ENCODE measurements around the gene AGXT. TPM values are rescaled to one million over a fixed set of nuclear protein-coding genes. Genes with fewer than 3 reads are reported as not detected.

AGXT gene
- total RNA-seq = 0.13 TPM
- polyA plus RNA-seq (ENCODE audit: insufficient read depth in 1 of 8, insufficient read length in 8 of 8, low replicate concordance in 1 of 8) = under 1 TPM in 2 of 8 donors, not detected in 6; 0.19 to 0.30 TPM
- long read RNA-seq, donor 1 = 0 reads
- long read RNA-seq, donor 2 = 0 reads
- long read RNA-seq, donor 3, partial matches to known transcripts = 0 of 1 reads
- long read RNA-seq, donor 3, other reads (novel, unspliced or antisense) = 0 of 1 reads
- long read RNA-seq, donor 4 = 0 reads
- long read RNA-seq, donor 5 = 0 reads
- long read RNA-seq, donor 6 = 0 reads
- long read RNA-seq, donor 7 = 0 reads
- long read RNA-seq, donor 8 = 0 reads
- long read RNA-seq, donor 9 = 0 reads
- long read RNA-seq, donor 10 = 0 reads
- long read RNA-seq, donor 11 = 0 reads

DNA sequence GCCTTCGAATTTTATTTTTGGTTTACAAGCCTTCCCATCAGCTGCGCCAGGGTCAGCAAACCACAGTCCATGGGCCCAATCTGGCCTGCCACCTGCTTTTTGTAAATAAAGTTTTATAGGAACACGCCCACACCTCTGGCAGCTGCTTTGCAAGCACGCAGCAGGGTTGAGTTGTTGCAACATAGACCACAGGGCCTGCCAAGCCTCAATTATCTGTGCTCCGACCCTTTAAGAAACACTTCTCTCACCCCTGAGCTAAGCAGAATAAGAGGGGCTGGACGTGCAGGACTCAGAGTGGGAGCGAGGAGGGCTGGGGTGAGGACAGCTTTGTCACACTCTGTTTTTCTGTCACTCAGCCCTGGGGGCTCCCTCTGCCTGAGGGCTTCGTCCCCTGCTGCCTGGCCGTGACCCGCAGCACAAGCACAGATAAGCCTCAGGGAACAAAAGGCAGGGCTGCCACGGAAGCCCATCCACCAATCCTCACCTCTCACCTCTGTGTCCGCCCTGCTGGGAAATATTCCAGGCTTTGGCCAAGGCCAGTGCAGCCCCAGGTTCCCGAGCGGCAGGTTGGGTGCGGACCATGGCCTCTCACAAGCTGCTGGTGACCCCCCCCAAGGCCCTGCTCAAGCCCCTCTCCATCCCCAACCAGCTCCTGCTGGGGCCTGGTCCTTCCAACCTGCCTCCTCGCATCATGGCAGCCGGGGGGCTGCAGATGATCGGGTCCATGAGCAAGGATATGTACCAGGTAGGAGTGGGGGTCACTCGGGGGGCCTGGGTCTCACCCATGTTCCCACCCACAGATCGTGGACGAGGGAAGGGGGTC lies at the start of gene AGXT:
Gene AGXT (plus strand): TSS at position 539 of the 823 bp plus-strand sequence. CDS start 42 bp downstream, at position 581.
- Histone ChIP-seq H3K27ac (ENCODE audit: low read length) (no peak within 1 kb of the TSS), H3K36me3 (ENCODE audit: control insufficient read depth, insufficient read depth, low read length) (no peaks in the 10 kb centered on the region), H3K4me1 (ENCODE audit: control insufficient read depth, insufficient read depth, low read length) (no peaks in the 10 kb centered on the region), H3K9me3 (replicated peaks; ENCODE audit: control insufficient read depth, low read depth, low read length) (no peaks in the 10 kb centered on the region), H3K27me3 (ENCODE audit: control insufficient read depth, insufficient read depth, low read length) (no peaks in the 10 kb centered on the region), H3K4me3 (ENCODE audit: low read length) (no peak within 1 kb of the TSS)
- WGBS (ENCODE audit: insufficient coverage) = 83% methylated on average over 14 of the region's 21 CpGs
- no peak for DNase-seq

DNA sequence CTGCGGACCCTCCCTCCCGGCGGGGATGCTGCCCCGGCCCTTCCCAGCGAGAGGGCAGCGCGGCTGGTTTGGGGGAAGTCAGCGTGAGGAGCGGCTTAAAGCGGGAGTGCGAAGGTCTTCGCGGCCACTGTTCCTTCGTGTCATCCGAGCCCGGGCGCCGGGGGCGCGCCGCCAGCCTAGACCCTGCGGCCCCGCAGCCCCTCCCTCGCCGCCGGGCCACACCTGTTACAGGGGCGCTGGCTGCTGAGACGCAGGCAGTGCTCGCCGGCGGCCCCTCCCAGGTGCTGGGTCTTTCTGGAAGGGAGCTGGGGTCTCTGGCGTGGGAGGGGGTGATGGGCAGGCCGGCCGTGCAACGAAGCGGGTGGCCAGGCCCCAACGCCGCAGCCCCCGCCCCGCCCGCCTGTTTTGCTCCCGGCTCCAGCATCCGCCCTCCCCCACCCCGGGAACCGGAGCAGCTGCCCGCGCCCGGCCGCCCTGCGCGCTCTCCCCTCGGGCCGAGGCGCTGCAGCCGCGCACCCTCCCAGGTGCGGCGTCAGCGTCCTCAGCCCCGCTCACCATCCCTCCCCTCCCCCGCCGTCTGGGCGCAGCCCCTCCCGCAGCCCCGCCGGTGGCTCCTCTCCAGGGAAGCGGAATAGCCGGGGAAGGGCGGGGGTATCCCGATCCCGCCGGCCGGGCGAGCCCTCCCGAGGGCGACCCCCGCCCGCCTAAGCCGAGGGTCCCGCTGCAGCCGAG lies 49.3 kb upstream of the AGXT start:
- peaks cover 25% of the 10 kb centered on the region for H3K4me1 ChIP-seq (ENCODE audit: control insufficient read depth, insufficient read depth, low read length)
- peak overlapping the region; percentile 37 for H3K4me3 ChIP-seq (ENCODE audit: low read length)
- peaks cover 7% of the 10 kb centered on the region for H3K9me3 ChIP-seq (replicated peaks; ENCODE audit: control insufficient read depth, low read depth, low read length)
- no peaks in the 10 kb centered on the region for H3K36me3 ChIP-seq (ENCODE audit: control insufficient read depth, insufficient read depth, low read length)
- no peak overlapping the region for H3K27ac ChIP-seq (ENCODE audit: low read length)
- under 1% methylated on average over 61 of the region's 81 CpGs for WGBS (ENCODE audit: insufficient coverage)
- peaks cover 51% of the 10 kb centered on the region for H3K27me3 ChIP-seq (ENCODE audit: control insufficient read depth, insufficient read depth, low read length)
- no peak for DNase-seq

DNA sequence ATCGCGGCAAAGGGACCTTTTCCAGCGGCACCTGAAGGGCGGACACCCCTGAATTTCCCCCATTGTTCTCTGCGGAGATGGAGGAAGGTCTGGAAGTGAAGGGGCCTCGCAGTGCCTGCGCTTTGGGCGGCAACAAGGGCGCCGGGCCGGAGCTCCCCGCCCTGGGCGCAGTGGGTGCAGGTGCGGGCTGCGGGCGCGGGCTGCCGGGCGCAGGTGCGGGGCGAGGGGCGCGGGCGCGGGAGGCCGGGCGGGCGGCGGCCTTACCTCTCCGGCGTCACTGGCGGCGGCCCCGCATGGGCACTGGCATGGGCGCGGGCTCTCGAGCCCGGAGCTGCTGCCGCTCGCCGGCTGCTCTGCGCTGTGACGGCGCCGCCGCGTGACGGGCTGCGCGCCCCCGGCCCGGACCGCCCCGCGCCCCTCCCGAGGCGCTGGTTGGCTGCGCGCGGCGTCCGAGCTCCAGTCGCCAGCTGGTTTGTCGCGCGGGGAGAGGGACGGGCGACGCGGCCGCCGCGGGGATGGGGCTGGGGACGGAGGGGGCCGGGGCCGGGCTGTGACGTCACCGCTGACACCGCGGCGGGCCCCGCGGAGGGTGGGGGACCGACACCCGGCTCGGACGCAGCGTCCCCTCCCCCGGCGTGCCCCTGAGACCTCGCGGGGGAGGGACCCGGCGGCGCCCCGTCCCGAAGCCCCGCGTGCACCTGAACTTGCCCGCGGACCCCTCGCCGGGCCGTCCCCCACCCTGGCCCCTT lies 48.6 kb upstream of the AGXT start, which contains the start of gene KIF1A:
Gene KIF1A (minus strand): TSS at position 362 of the 749 bp plus-strand sequence. CDS start 22,467 bp downstream, outside the sequence.
- DNase-seq = peak; percentile 69
- peak within 1 kb of the TSS; percentile 37 for H3K4me3 ChIP-seq (ENCODE audit: low read length)
- peaks cover 25% of the 10 kb centered on the region for H3K4me1 ChIP-seq (ENCODE audit: control insufficient read depth, insufficient read depth, low read length)
- H3K27me3 ChIP-seq (ENCODE audit: control insufficient read depth, insufficient read depth, low read length) = peaks cover 54% of the 10 kb centered on the region
- peaks cover 4% of the 10 kb centered on the region for H3K9me3 ChIP-seq (replicated peaks; ENCODE audit: control insufficient read depth, low read depth, low read length)
- under 1% methylated on average over 104 of the region's 104 CpGs for WGBS (ENCODE audit: insufficient coverage)
- no peak within 1 kb of the TSS for H3K27ac ChIP-seq (ENCODE audit: low read length)
- no peaks in the 10 kb centered on the region for H3K36me3 ChIP-seq (ENCODE audit: control insufficient read depth, insufficient read depth, low read length)

DNA sequence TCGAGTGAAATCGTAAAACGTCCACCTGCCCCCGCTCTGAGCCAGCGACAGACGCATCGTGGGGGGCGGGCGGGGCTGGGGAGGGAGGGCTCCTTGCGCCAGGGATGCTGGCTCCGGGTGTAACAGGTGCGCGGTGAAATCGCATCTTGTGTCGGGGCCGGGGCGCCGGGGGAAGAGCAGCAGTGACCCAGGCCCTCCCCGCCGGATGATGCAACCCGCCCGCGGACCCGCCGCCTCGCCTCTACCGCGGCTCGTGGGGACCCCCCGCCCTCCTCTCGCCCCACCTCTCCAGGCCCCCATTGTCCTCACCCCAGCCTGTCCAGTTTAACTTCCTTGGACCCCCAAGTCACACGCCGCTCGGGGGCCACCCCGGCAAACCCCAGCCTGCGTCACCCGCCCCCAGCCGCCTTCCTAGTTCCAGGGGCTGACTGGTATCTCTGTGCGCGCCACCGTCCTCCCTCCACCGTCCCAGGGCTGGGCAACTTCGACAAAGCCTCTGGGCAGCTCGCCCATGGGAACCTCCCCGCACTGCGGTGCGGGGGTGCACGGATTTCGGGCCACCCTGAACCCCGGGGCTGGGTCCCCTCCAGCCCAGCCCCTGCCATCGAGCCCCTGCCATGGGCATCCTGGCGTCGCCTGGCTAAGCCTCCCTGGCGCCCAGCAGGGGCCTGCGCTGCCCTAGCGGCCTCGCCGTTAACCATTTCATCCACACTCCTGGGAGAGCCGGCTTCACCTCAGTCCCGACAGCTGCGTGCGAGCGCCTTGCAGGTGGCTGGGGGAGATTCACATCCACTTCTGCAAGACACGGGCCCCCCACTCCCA lies 47.8 kb upstream of the AGXT start:
- H3K9me3 ChIP-seq (replicated peaks; ENCODE audit: control insufficient read depth, low read depth, low read length) = peaks cover 4% of the 10 kb centered on the region
- no peaks in the 10 kb centered on the region for H3K36me3 ChIP-seq (ENCODE audit: control insufficient read depth, insufficient read depth, low read length)
- peaks cover 61% of the 10 kb centered on the region for H3K27me3 ChIP-seq (ENCODE audit: control insufficient read depth, insufficient read depth, low read length)
- WGBS (ENCODE audit: insufficient coverage) = under 1% methylated on average over 60 of the region's 64 CpGs
- DNase-seq = no peak
- H3K4me3 ChIP-seq (ENCODE audit: low read length) = no peak overlapping the region
- H3K4me1 ChIP-seq (ENCODE audit: control insufficient read depth, insufficient read depth, low read length) = peaks cover 25% of the 10 kb centered on the region
- H3K27ac ChIP-seq (ENCODE audit: low read length) = no peak overlapping the region

DNA sequence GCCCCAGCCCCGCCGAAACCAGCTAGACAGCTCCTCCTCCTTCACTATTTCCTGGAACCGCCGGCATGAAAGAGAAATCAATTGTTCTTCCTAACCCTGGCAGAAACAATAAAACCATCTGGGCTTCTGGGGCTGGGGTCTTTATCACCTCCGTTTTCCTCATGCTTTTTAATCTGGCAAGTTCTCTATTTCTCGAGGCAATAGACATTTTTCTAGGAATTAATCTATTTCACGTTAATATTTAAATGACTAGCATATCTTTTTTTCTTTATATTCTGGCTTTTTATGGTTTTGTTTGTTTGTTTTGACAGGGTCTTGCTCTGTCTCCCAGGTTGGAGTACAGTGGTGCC lies 47.2 kb upstream of the AGXT start:
- no CpG with 5 or more reads among the region's 7 CpGs for WGBS (ENCODE audit: insufficient coverage)
- DNase-seq = no peak
- no peaks in the 10 kb centered on the region for H3K36me3 ChIP-seq (ENCODE audit: control insufficient read depth, insufficient read depth, low read length)
- H3K9me3 ChIP-seq (replicated peaks; ENCODE audit: control insufficient read depth, low read depth, low read length) = peaks cover 4% of the 10 kb centered on the region
- H3K4me3 ChIP-seq (ENCODE audit: low read length) = no peak overlapping the region
- H3K27me3 ChIP-seq (ENCODE audit: control insufficient read depth, insufficient read depth, low read length) = peaks cover 61% of the 10 kb centered on the region
- no peak overlapping the region for H3K27ac ChIP-seq (ENCODE audit: low read length)
- H3K4me1 ChIP-seq (ENCODE audit: control insufficient read depth, insufficient read depth, low read length) = peaks cover 25% of the 10 kb centered on the region

DNA sequence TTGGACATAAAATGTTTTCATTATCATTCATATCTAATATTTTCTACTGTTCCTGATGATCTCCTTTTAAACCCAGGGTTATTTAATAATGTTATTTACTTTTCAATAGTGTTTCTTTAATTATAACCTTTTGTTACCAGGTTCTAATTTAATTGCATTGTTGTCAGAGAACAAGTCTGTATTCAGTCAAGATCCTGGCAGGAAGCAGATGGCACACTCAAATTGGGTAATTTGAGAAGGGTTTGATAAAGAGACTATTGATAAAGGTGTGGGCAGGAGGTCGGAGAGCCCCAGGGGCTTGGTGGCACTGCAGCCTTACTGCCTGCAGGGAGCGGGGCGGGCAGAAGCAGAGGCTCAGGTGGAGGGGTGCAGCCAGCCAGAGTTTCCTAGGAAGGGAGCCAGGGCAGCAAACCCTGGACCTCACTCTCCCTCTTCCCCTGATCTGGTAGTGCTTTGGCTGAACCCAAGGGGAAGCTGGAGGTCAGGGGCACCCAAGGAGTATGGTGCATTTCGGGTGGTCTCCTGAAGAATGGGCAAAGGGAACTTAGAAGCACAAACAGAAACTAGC lies 46.3 kb upstream of the AGXT start:
- peaks cover 69% of the 10 kb centered on the region for H3K27me3 ChIP-seq (ENCODE audit: control insufficient read depth, insufficient read depth, low read length)
- WGBS (ENCODE audit: insufficient coverage) = 82% methylated on average over 3 of the region's 4 CpGs

DNA sequence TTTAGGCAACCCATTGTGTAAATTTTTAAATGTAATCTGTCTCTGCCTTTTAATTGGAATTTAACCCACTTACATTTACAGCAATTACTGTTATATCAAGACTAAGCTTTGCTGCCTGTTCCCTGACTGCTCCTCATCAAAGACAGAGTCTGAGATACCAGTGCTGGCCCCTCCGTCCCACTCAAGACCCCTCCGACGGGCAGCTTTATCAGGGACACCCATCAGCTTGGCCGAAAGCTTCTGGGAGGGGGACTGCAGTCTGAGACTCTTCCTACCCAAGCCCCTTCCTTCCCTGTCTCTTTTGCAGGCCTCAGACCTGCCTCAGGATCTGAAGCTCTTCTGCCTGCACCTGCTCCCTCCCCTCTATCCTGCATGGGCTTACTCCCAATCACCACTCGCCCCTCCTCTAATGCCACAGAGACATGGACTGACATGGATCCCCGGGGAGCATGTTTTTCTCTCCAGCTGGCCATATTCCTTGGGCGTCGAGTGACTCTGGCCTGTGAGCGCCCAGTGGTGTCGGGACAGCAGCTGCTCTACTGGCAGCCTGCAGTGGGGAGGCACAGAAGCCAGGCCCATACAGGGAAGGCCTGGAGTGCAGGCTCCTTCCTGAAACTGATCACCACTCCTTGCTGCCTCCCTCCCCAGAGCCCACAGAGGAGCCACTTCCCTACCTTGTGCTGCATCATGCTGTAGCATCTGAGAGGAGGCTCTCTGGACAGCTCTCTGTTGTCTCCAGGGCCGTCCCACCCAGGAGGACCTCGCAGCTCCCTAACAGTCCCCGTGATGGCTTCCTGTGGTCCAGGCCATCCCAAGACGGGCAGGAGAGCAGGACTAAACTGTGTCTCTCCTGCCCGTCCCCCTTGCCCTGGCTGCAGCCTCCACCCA lies 44.9 kb upstream of the AGXT start:
- peaks cover 64% of the 10 kb centered on the region for H3K27me3 ChIP-seq (ENCODE audit: control insufficient read depth, insufficient read depth, low read length)
- no peak overlapping the region for H3K4me3 ChIP-seq (ENCODE audit: low read length)
- no peak overlapping the region for H3K27ac ChIP-seq (ENCODE audit: low read length)
- H3K4me1 ChIP-seq (ENCODE audit: control insufficient read depth, insufficient read depth, low read length) = peaks cover 13% of the 10 kb centered on the region
- no peak for DNase-seq
- 72% methylated on average over 13 of the region's 15 CpGs for WGBS (ENCODE audit: insufficient coverage)
- no peaks in the 10 kb centered on the region for H3K36me3 ChIP-seq (ENCODE audit: control insufficient read depth, insufficient read depth, low read length)
- peaks cover 4% of the 10 kb centered on the region for H3K9me3 ChIP-seq (replicated peaks; ENCODE audit: control insufficient read depth, low read depth, low read length)

More for the DNA sequence above, 46.3 kb upstream of the AGXT start:
- no peak for DNase-seq
- no peak overlapping the region for H3K27ac ChIP-seq (ENCODE audit: low read length)
- H3K9me3 ChIP-seq (replicated peaks; ENCODE audit: control insufficient read depth, low read depth, low read length) = peaks cover 4% of the 10 kb centered on the region
- no peaks in the 10 kb centered on the region for H3K36me3 ChIP-seq (ENCODE audit: control insufficient read depth, insufficient read depth, low read length)
- no peak overlapping the region for H3K4me3 ChIP-seq (ENCODE audit: low read length)
- peaks cover 25% of the 10 kb centered on the region for H3K4me1 ChIP-seq (ENCODE audit: control insufficient read depth, insufficient read depth, low read length)

DNA sequence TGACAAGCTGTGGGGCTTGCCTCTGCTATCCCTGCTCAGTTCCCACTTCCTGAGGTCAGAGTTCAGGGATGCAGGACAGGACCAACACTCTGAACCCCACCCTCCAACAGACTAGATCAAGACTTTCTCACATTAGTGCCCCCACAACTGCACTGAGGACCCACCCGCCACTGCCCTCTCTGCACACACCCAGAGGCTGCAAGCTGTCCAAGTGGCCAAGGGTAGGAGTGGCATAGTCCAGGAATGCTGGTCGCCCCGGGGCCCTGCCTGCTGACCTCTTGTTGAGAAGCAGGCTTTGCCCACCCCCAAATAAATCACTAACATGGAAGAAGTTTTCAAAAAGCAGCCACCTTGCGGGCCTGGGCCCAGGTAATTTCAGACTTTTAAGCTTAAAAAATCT lies 43.1 kb upstream of the AGXT start:
- Histone ChIP-seq H3K27ac (ENCODE audit: low read length) (no peak overlapping the region), H3K9me3 (replicated peaks; ENCODE audit: control insufficient read depth, low read depth, low read length) (peaks cover 4% of the 10 kb centered on the region), H3K4me3 (ENCODE audit: low read length) (no peak overlapping the region), H3K27me3 (ENCODE audit: control insufficient read depth, insufficient read depth, low read length) (peaks cover 65% of the 10 kb centered on the region), H3K4me1 (ENCODE audit: control insufficient read depth, insufficient read depth, low read length) (peaks cover 9% of the 10 kb centered on the region), H3K36me3 (ENCODE audit: control insufficient read depth, insufficient read depth, low read length) (no peaks in the 10 kb centered on the region)
- DNase-seq = no peak
- whole genome bisulfite sequencing (ENCODE audit: insufficient coverage) = 82% methylated on average over 3 of the region's 4 CpGs
